HK-2 (cell line): ENCODE data around the gene TECR.
"Not testable (repeated sequence)": the region's sequence is repeated elsewhere in the genome, so short reads cannot be mapped to it uniquely, and the experiment has no call there.

Experiments
- DNase-seq: peaks from one replicate; pipeline ENCODE4 v3.0.0-alpha.2; 2018; ENCODE audit not compliant: unreplicated experiment

TECR gene

GRCh38 chr19:14589433-14589832, 60.0 kb downstream of the TECR start:
- DNase-seq: not testable (repeated sequence)

GRCh38 chr19:14595558-14595957, 66.2 kb downstream of the TECR start:
- no peak for DNase-seq

- DNase-seq: no peak
These were observed 70.3 kb downstream of the TECR start for GRCh38 chr19:14599548-14600147.

GRCh38 chr19:14603990-14604387, 74.6 kb downstream of the TECR start:
- no peak for DNase-seq

- DNase-seq: no peak
These were observed 77.2 kb downstream of the TECR start for GRCh38 chr19:14606627-14607026.

GRCh38 chr19:14611051-14611450, 81.7 kb downstream of the TECR start:
- no peak for DNase-seq

GRCh38 chr19:14612242-14612641, 82.8 kb downstream of the TECR start:
- not testable (repeated sequence) for DNase-seq

GRCh38 chr19:14612657-14613056, 83.3 kb downstream of the TECR start:
- no peak for DNase-seq

- not testable (repeated sequence) for DNase-seq
These were observed 84.2 kb downstream of the TECR start for GRCh38 chr19:14613399-14614098.

GRCh38 chr19:14614099-14614412, 84.7 kb downstream of the TECR start:
- DNase-seq: no peak
